Astrocyte of the spinal cord (primary cell): ENCODE data around the gene BRINP2.

Experiments
- DNase-seq: peaks from one replicate; pipeline ENCODE4 v3.0.0; 2011; ENCODE audit warnings: low read depth, low spot score
- H3K4me3 ChIP-seq: 2 replicates; pipeline ENCODE4 v1.5.1; 2011; ENCODE audit warnings: low read depth, mild to moderate bottlenecking, low read length, moderate library complexity
- CTCF ChIP-seq: IDR thresholded peaks from 2 replicates; pipeline ENCODE4 v1.5.1; 2012; ENCODE audit warnings: low read depth, mild to moderate bottlenecking, low read length, inconsistent platforms
- in situ Hi-C: cut with HindIII; loops from 2 replicates; pipeline ENCODE4 v1.10.0; 2017; ENCODE audit warnings: low sequenced_read_pairs

Gene BRINP2

GRCh38 chr1:177216587-177217202 is 45.9 kb downstream of the BRINP2 start:
- H3K4me3 ChIP-seq: no peak overlapping the region
- DNase-seq: no peak
- TF ChIP-seq CTCF: no peak
- in situ Hi-C loops: no loop called here

- in situ Hi-C loops: no loop called here
- no peak overlapping the region for H3K4me3 ChIP-seq
- DNase-seq: no peak
- no peak for TF ChIP-seq CTCF
These were observed 49.0 kb downstream of the BRINP2 start for GRCh38 chr1:177219554-177220458.

GRCh38 chr1:177223359-177223758 is 52.6 kb downstream of the BRINP2 start:
- no peak for DNase-seq
- in situ Hi-C loops: no loop called here
- TF ChIP-seq CTCF: no peak
- H3K4me3 ChIP-seq: no peak overlapping the region

GRCh38 chr1:177227978-177228692 is 57.4 kb downstream of the BRINP2 start:
- no peak for DNase-seq
- no peak overlapping the region for H3K4me3 ChIP-seq
- TF ChIP-seq CTCF: no peak
- in situ Hi-C loops: no loop called here

- in situ Hi-C loops: no loop called here
- DNase-seq: peak; percentile 19
- no peak overlapping the region for H3K4me3 ChIP-seq
- no peak for TF ChIP-seq CTCF
These were observed 57.9 kb downstream of the BRINP2 start for GRCh38 chr1:177228693-177229065.

- TF ChIP-seq CTCF: no peak
- DNase-seq: no peak
- in situ Hi-C loops: no loop called here
- no peak overlapping the region for H3K4me3 ChIP-seq
These were observed 59.0 kb downstream of the BRINP2 start for GRCh38 chr1:177229781-177230180.
